ENCODE results near the gene COG5.

DNA sequence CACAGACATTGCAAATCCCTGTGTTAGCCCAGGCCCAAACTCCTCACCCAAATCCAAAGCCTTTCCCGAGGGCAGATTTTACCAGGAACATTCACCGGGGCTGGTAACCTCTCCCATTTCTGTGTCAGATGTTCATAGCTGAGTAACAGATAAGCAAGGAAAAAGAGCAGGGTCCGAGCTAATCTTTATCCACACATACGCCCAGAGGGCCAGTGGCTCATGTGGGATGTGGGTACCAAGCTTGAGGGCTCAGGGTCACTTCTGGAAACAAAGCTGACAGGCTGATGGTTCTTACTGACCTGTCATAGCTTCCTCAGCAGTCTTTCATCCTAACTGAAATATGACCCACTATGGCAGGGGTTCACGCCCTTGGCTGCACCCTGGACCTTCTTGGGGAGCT lies 355.2 kb downstream of the COG5 start:
- TF ChIP-seq, protein P1, sequence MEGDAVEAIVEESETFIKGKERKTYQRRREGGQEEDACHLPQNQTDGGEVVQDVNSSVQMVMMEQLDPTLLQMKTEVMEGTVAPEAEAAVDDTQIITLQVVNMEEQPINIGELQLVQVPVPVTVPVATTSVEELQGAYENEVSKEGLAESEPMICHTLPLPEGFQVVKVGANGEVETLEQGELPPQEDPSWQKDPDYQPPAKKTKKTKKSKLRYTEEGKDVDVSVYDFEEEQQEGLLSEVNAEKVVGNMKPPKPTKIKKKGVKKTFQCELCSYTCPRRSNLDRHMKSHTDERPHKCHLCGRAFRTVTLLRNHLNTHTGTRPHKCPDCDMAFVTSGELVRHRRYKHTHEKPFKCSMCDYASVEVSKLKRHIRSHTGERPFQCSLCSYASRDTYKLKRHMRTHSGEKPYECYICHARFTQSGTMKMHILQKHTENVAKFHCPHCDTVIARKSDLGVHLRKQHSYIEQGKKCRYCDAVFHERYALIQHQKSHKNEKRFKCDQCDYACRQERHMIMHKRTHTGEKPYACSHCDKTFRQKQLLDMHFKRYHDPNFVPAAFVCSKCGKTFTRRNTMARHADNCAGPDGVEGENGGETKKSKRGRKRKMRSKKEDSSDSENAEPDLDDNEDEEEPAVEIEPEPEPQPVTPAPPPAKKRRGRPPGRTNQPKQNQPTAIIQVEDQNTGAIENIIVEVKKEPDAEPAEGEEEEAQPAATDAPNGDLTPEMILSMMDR (tag by site-specific recombination; IDR thresholded peaks at IDR 0.05), result no peak
- TF ChIP-seq, protein P2, sequence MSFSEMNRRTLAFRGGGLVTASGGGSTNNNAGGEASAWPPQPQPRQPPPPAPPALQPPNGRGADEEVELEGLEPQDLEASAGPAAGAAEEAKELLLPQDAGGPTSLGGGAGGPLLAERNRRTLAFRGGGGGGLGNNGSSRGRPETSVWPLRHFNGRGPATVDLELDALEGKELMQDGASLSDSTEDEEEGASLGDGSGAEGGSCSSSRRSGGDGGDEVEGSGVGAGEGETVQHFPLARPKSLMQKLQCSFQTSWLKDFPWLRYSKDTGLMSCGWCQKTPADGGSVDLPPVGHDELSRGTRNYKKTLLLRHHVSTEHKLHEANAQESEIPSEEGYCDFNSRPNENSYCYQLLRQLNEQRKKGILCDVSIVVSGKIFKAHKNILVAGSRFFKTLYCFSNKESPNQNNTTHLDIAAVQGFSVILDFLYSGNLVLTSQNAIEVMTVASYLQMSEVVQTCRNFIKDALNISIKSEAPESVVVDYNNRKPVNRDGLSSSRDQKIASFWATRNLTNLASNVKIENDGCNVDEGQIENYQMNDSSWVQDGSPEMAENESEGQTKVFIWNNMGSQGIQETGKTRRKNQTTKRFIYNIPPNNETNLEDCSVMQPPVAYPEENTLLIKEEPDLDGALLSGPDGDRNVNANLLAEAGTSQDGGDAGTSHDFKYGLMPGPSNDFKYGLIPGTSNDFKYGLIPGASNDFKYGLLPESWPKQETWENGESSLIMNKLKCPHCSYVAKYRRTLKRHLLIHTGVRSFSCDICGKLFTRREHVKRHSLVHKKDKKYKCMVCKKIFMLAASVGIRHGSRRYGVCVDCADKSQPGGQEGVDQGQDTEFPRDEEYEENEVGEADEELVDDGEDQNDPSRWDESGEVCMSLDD (tag by site-specific recombination; IDR thresholded peaks at IDR 0.05), result no peak
- TF ChIP-seq, protein P3, sequence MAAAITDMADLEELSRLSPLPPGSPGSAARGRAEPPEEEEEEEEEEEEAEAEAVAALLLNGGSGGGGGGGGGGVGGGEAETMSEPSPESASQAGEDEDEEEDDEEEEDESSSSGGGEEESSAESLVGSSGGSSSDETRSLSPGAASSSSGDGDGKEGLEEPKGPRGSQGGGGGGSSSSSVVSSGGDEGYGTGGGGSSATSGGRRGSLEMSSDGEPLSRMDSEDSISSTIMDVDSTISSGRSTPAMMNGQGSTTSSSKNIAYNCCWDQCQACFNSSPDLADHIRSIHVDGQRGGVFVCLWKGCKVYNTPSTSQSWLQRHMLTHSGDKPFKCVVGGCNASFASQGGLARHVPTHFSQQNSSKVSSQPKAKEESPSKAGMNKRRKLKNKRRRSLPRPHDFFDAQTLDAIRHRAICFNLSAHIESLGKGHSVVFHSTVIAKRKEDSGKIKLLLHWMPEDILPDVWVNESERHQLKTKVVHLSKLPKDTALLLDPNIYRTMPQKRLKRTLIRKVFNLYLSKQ (tag by site-specific recombination; IDR thresholded peaks at IDR 0.05; ENCODE audit: borderline replicate concordance), result no peak
- TF ChIP-seq SP2 (tag by site-specific recombination; IDR thresholded peaks at IDR 0.05), result no peak
- no peak for TF ChIP-seq ZBTB8A (tag by site-specific recombination; IDR thresholded peaks at IDR 0.05)
- no peak for TF ChIP-seq ZNF785 (tag by site-specific recombination; IDR thresholded peaks at IDR 0.05)
- TF ChIP-seq ZNF704 (tag by site-specific recombination; IDR thresholded peaks at IDR 0.05), result no peak
- no peak for TF ChIP-seq ZNF302 (tag by site-specific recombination; IDR thresholded peaks at IDR 0.05; ENCODE audit: low read depth)
- no peak for TF ChIP-seq ZNF335 (tag by site-specific recombination; conservative IDR thresholded peaks at IDR 0.05)
- no peak for TF ChIP-seq ZBTB1 (tag by site-specific recombination; IDR thresholded peaks at IDR 0.05)
- no peak for TF ChIP-seq GLIS1 (tag by site-specific recombination; IDR thresholded peaks at IDR 0.05)
- no peak for TF ChIP-seq ZBTB49 (tag by site-specific recombination; IDR thresholded peaks at IDR 0.05; ENCODE audit: low read depth)
- TF ChIP-seq GLI4 (tag by site-specific recombination; IDR thresholded peaks at IDR 0.05), result no peak
- TF ChIP-seq ZNF521 (tag by site-specific recombination; IDR thresholded peaks at IDR 0.05), result no peak

Measured in HEK293 (cell line).